WTC11 (cell line): ENCODE data around the gene SAG. TPM values are rescaled to one million over a fixed set of nuclear protein-coding genes. Genes with fewer than 3 reads are reported as not detected.
A peak's percentile ranks its signal among the peaks of the same experiment; 100 is the strongest.

ENCODE experiments used
- ATAC-seq: fragments of 200-7000 bp; cut with Tn5 transposase; 2 replicates; pipeline ENCODE4 v1.10.0; 2021; ENCODE audit warnings: mild to moderate bottlenecking, moderate library complexity
- CTCF ChIA-PET: fragments of 300-600 bp; sonication (Branson Sonifier 250); formaldehyde crosslinking; loops from one replicate; lab custom pipeline; 2021; ENCODE audit warnings: antibody characterized with exemption; lab: Charles Lee
- POLR2A ChIA-PET: fragments of 350-600 bp; sonication (Branson Sonifier 250); formaldehyde crosslinking; loops from one replicate; lab custom pipeline; 2021; ENCODE audit warnings: antibody characterized with exemption; lab: Charles Lee
- DNase-seq: peaks from one replicate; pipeline ENCODE4 v3.0.0; 2021; ENCODE audit warnings: low spot score
- H3K27ac Mint-ChIP-seq: 2 replicates; pipeline ENCODE4 v1.8.0; 2021; ENCODE audit warnings: mixed read lengths
- H3K27me3 Mint-ChIP-seq: 2 replicates; pipeline ENCODE4 v1.8.0; 2021; ENCODE audit warnings: low read depth, mild to moderate bottlenecking, moderate library complexity, mixed read lengths
- H3K36me3 Mint-ChIP-seq: 2 replicates; pipeline ENCODE4 v1.8.0; 2021; ENCODE audit warnings: mixed read lengths
- H3K4me1 Mint-ChIP-seq: 2 replicates; pipeline ENCODE4 v1.8.0; 2022; ENCODE audit warnings: mixed read lengths
- H3K4me3 Mint-ChIP-seq: 2 replicates; pipeline ENCODE4 v1.8.0; 2021; ENCODE audit warnings: mild to moderate bottlenecking, moderate library complexity, mixed read lengths
- H3K9me3 Mint-ChIP-seq: 2 replicates; pipeline ENCODE4 v1.8.0; 2021; ENCODE audit warnings: mixed read lengths
- AFF4 ChIP-seq: sonication (generic); formaldehyde crosslinking; IDR thresholded peaks from 2 replicates; pipeline ENCODE4 v1.8.1; 2023; ENCODE audit warnings: mild to moderate bottlenecking, missing genetic modification reagents, borderline replicate concordance
- CBFB ChIP-seq: sonication (generic); formaldehyde crosslinking; IDR thresholded peaks from 2 replicates; pipeline ENCODE4 v1.8.1; 2022; ENCODE audit warnings: mild to moderate bottlenecking, low read depth, missing genetic modification reagents
- FOXP1 ChIP-seq: sonication (generic); formaldehyde crosslinking; IDR thresholded peaks from 2 replicates; pipeline ENCODE4 v1.8.0; 2022; ENCODE audit warnings: missing genetic modification reagents, mild to moderate bottlenecking, moderate library complexity, borderline replicate concordance
- GRHL2 ChIP-seq: fragments of 250-450 bp; sonication (Bioruptor Pico); IDR thresholded peaks from 2 replicates; pipeline ENCODE4 v1.8.0; 2022; ENCODE audit warnings: mild to moderate bottlenecking, moderate library complexity; ENCODE audit not compliant: insufficient replicate concordance, severe bottlenecking
- JUN ChIP-seq: sonication (generic); formaldehyde crosslinking; IDR thresholded peaks from 2 replicates; pipeline ENCODE4 v1.8.0; 2023; ENCODE audit warnings: mild to moderate bottlenecking, missing genetic modification reagents
- KAT7 ChIP-seq: sonication (generic); formaldehyde crosslinking; IDR thresholded peaks from 2 replicates; pipeline ENCODE4 v1.8.1; 2023; ENCODE audit warnings: missing genetic modification reagents, mild to moderate bottlenecking, borderline replicate concordance
- NFATC4 ChIP-seq: fragments of 250-450 bp; sonication (Bioruptor Pico); IDR thresholded peaks from 2 replicates; pipeline ENCODE4 v1.9.0; 2021; ENCODE audit warnings: mild to moderate bottlenecking
- OVOL2 ChIP-seq: fragments of 250-450 bp; sonication (Bioruptor Pico); IDR thresholded peaks from 2 replicates; pipeline ENCODE4 v1.9.0; 2021; ENCODE audit warnings: mild to moderate bottlenecking, borderline replicate concordance
- PRDM15 ChIP-seq: sonication (generic); formaldehyde crosslinking; IDR thresholded peaks from 2 replicates; pipeline ENCODE4 v1.8.0; 2022; ENCODE audit warnings: missing genetic modification reagents
- PRRX2 ChIP-seq: fragments of 250-450 bp; sonication (Bioruptor Pico); IDR thresholded peaks from 2 replicates; pipeline ENCODE4 v1.8.0; 2021; ENCODE audit warnings: mild to moderate bottlenecking
- SMAD4 ChIP-seq: sonication (generic); formaldehyde crosslinking; IDR thresholded peaks from 2 replicates; pipeline ENCODE4 v1.8.0; 2022; ENCODE audit warnings: mild to moderate bottlenecking, missing genetic modification reagents
- TCF7 ChIP-seq: sonication (generic); formaldehyde crosslinking; IDR thresholded peaks from 2 replicates; pipeline ENCODE4 v1.8.0; 2022; ENCODE audit warnings: mild to moderate bottlenecking, low read depth, missing genetic modification reagents, moderate library complexity
- TEAD1 ChIP-seq: sonication (generic); formaldehyde crosslinking; IDR thresholded peaks from 2 replicates; pipeline ENCODE4 v1.8.0; 2022; ENCODE audit warnings: mild to moderate bottlenecking, missing genetic modification reagents
- ZNF138 ChIP-seq: sonication (generic); formaldehyde crosslinking; conservative IDR thresholded peaks from 2 replicates; pipeline ENCODE4 v1.8.1; 2022; ENCODE audit warnings: mild to moderate bottlenecking, moderate library complexity, missing genetic modification reagents
- ZNF219 ChIP-seq: sonication (generic); formaldehyde crosslinking; IDR thresholded peaks from 2 replicates; pipeline ENCODE4 v1.8.0; 2023; ENCODE audit warnings: missing genetic modification reagents, mild to moderate bottlenecking, borderline replicate concordance
- ZNF532 ChIP-seq: fragments of 250-450 bp; sonication (Bioruptor Pico); IDR thresholded peaks from 2 replicates; pipeline ENCODE4 v1.9.0; 2021; ENCODE audit warnings: mild to moderate bottlenecking, borderline replicate concordance
- total RNA-seq: library from RNA; stranded (reverse); gene quantifications from 3 replicates; pipeline ENCODE4 v1.2.3, GENCODE V29; 2021

The SAG gene
- total RNA-seq, 1 experiment from 2014 or later: not detected

GRCh38 chr2:233368756-233369155, 61.1 kb downstream of the SAG start (continued):
- TF ChIP-seq ZNF532 (CRISPR knock-in tag) (no peak), FOXP1 (CRISPR knock-in tag) (no peak)

- ATAC-seq (no peak), DNase-seq (no peak)
- Mint-ChIP-seq H3K4me3 (no peak overlapping the region), H3K36me3 (peaks cover 2% of the 10 kb centered on the region; the same call in 1 of the 2 replicates), H3K27me3 (no peaks in the 10 kb centered on the region; the same call in 1 of the 2 replicates), H3K9me3 (no peaks in the 10 kb centered on the region), H3K4me1 (peaks cover 20% of the 10 kb centered on the region), H3K27ac (peak overlapping the region; percentile 37; the same call in 1 of the 2 replicates)
- TF ChIP-seq JUN (CRISPR knock-in tag) (no peak), SMAD4 (CRISPR knock-in tag) (no peak), GRHL2 (CRISPR knock-in tag) (no peak), TEAD1 (CRISPR knock-in tag) (no peak), AFF4 (CRISPR knock-in tag) (no peak), TCF7 (CRISPR knock-in tag) (no peak), NFATC4 (CRISPR knock-in tag) (no peak), PRDM15 (no peak), KAT7 (CRISPR knock-in tag) (no peak), OVOL2 (no peak), CBFB (no peak), ZNF138 (CRISPR knock-in tag) (no peak), PRRX2 (no peak), ZNF219 (CRISPR knock-in tag) (no peak)
- POLR2A ChIA-PET: no interaction called here
- CTCF ChIA-PET: interaction anchor here (1.0 kb wide), 1 partner anchor 79 kb away, joined by 5 read pairs; no protein-coding TSS in a partner anchor
Measured at GRCh38 chr2:233369462-233369861, 61.8 kb downstream of the SAG start.
